GM21723 (cell line): ENCODE data around the gene CAB39.
"Not testable (repeated sequence)": the region's sequence is repeated elsewhere in the genome, so short reads cannot be mapped to it uniquely, and the experiment has no call there.

Experiments
- ATAC-seq: cut with Tn5 transposase; IDR thresholded peaks from one replicate; pipeline ENCODE4 v1.9.1; 2021; ENCODE audit warnings: mild to moderate bottlenecking, moderate library complexity; ENCODE audit not compliant: unreplicated experiment

The CAB39 gene

DNA sequence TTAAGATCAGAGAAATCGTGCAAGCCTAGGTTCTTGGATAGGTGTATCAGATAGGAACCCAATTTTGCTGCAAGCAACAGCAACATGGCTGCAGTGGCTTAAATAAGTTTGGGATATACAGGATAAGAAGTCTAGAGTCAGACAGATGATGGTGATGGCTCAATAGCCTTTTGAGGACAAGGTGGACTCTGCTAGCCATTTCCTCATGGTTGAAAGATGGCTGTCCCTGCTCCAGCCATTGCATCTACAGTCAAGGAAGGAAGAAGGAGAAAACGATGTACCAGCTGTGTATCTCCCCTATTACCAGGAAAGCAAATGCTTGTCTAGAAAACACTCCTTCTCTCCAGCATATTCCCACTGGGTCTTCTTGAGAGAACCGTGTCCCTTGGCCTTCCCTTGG, 30.1 kb upstream of the CAB39 start:
- no peak for ATAC-seq

DNA sequence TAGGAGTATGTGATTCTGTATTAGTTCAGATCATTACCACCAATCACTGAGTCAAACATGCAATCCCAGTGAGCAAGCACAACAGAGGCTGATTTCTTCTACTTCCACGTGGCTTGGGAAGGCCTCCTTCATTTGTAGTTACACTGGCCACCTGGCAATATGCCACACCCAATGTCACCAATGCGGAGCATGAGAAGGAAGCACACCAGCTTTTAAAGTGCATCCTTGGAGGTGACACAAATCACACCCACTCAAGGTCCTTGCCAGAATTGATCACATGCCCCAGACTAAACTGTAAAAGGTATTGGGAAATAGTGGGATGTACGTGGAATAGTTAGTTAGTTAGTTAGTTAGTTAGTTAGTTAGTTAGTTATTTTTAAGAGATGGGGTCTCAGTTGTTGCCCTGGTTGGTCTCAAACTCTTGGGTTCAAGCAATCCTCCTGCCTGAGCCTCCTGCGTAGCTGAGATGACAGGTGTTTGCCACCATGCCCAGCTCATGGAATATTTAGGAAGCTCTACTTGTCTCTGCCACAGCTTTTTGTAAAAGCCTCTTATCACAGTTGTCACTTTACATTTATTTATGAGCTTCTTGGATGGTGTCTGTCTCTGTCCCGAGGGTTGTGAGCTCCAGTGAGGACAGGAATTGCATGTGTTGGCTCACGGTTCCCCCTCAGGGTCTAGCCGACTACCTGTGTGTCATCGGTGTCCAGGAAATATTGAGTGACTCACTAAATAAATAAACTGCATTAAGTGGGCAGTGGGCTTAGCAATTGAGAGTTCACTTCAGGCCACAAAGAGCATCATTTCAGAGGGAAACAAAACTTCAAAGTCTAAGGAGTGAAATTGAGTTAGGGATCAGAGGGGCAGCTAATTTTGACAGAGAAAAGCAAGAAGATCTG, 28.1 kb upstream of the CAB39 start:
- no peak for ATAC-seq

GRCh38 chr2:230685178-230685577, 27.5 kb upstream of the CAB39 start:
- no peak for ATAC-seq

DNA sequence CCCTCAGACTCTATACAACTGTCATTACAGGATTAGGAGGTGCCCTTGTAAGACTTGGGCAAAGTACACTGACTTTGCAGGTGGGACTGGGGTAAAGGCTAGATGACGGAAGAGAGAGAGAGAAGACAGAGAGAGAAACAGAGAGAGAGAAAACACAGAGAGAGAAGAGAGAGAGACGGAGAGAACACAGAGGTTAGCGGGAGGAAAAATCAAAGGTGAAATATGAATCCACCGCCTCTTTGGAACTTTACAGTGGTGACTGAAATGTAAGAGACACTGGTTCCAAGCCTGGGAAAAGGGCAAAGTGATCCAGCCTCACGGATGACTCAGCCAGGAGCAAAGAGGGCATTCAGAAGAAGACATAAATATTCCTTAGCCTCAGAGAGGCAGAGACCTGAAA, 25.1 kb upstream of the CAB39 start:
- ATAC-seq = no peak

- no peak for ATAC-seq
These were observed 24.2 kb upstream of the CAB39 start for GRCh38 chr2:230688490-230688889.

GRCh38 chr2:230690439-230690838, 22.2 kb upstream of the CAB39 start:
- no peak for ATAC-seq

DNA sequence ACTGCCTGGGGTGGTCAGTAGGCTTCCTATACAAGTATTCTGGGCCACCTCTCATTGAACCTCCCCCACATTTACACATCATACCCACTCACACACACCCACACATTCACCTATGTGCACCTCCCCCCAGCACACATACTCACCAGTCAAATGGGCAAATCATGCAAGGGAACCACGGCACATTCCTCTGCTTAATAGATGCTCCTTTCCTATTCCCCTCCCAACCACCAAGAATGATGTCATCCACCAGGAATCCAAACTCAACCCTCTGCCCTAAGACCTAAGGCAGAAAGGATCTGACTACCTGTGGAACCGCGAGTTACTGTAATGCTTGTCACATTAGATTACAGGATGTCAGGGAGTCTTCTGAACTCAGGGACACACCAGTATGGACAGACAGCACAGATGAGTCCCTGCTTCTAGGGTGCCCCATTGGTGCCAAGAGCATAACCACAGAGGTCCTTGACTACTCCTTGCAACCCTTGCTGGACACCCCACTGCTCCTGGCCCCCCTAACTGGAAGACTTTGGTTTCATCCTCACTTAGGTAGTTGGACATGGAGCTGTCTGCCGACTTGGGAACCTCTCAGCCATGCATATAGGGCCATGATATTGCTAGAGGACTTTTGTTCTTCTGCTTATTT, 21.5 kb upstream of the CAB39 start:
- no peak for ATAC-seq

DNA sequence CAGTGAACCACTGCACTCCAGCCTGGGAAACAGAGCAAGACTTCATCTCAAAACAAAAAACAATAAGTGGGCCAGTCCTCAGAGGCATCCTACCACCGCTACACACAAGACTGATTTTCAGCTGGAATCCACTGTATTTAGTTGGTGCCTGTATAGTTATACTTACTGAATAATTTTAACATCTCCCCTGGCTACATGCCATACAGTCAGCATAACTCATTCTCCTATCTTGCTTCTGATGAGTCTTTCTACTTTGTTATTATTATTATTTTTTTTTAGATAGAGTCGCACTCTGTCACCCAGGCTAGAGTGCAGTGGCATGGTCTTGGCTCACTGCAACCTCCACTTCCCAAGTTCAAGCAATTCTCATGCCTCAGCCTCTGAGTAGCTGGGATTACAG, 19.9 kb upstream of the CAB39 start:
- no peak for ATAC-seq

GRCh38 chr2:230693411-230693810, 19.2 kb upstream of the CAB39 start:
- ATAC-seq = no peak

GRCh38 chr2:230694241-230694640, 18.4 kb upstream of the CAB39 start:
- peak; percentile 87 for ATAC-seq

GRCh38 chr2:230695551-230695950, 17.1 kb upstream of the CAB39 start:
- no peak for ATAC-seq

- no peak for ATAC-seq
These were observed 16.0 kb upstream of the CAB39 start for GRCh38 chr2:230696670-230697069.

- ATAC-seq = no peak
These were observed 15.0 kb upstream of the CAB39 start for GRCh38 chr2:230697676-230698075.

- not testable (repeated sequence) for ATAC-seq
These were observed 13.9 kb upstream of the CAB39 start for GRCh38 chr2:230698753-230699152.

DNA sequence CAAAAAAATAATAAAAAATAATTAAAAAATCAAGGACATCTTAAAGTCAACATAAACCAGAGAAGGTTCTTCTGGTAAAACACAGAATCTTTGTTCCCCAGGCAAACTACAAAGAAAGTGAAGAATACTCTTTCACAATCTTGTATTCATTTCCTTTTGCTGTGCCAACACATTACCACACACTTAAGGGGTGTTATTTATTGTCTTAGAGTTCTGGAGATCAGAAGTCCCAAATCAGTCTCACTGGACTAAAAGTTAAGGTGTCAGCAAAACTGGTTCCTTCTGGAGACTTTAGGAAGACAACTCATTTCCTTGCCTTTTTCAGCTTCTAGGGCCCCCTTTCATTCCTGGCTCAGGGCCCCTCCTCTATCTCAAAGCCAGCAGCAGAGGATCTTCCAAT, 12.2 kb upstream of the CAB39 start:
- ATAC-seq = no peak

DNA sequence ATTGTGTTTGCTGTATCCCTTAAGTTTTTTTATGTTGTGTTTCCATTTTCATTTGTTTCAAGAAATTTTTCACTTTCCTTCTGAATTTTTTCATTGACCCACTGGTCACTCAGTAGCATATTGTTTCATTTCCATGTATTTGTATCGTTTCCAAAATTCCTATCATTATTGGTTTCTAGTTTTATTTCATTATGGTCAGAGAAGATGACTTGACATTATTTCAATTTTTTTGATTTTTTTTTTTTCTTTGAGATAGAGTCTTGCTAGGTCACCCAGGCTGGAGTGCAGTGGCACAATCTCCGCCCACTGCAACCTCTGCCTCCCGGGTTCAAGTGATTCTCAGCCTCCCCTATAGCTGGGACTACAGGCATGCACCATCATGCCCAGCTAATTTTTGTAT, 11.3 kb upstream of the CAB39 start:
- no peak for ATAC-seq

DNA sequence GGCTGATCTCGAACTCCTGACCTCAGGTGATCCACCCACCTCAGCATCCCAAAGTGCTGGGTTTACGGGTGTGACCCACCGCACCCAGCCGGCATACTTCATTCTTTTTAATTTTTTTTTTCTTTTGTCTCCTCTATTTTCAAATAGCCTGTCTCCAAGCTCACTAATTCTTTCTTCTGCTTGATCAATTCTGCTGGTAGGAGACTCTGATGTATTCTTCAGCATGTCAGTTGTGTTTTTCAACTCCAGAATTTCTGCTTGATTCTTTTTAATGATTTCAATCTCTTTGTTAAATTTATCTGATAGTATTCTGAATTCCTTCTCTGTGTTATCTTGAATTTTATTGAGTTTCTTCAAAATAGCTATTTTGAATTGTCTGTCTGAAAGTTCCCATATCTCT, 10.2 kb upstream of the CAB39 start:
- not testable (repeated sequence) for ATAC-seq

- ATAC-seq = no peak
These were observed 9.1 kb upstream of the CAB39 start for GRCh38 chr2:230703514-230703913.

GRCh38 chr2:230706053-230706521, 6.6 kb upstream of the CAB39 start:
- ATAC-seq = no peak

DNA sequence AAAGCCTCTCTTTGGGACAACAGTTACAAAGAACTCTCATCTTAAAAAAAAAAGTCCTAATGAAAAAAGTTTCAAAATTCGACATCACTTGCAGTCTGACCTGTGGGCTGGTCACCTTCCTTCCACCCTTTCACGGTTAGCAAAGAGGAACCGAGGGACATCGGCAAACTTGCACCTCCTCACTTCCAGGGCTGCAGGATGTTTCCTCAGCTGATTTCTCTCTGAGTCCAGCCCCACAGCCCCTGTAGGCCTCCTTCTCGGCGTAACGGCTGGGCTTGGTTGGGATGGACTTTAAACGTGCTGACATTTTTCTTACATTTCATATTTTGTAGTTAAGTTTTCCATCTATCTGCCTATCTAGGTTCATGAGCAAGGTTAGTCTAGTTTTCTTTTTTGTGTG, 5.7 kb upstream of the CAB39 start:
- ATAC-seq = no peak

- ATAC-seq = no peak
These were observed 4.4 kb upstream of the CAB39 start for GRCh38 chr2:230708204-230708603.

DNA sequence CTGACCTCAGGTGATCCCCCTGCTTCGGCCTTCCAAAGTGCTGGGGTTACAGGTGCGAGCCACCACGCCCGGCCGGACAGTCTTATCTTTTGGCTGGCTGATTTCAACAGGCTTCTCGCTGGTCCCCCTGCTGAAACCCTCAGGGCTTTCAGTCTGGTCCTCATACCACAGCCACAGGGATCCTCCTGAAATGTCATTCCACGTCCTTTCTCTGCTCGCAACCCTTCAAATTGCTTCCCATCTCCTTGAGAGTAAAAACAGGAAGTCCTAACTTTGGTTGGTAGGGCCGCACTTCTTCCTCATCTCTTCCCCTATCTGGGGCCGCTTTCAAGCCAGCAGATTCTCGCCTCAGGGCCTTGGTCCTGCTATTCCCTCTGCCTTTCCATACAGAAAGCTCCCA, 1.4 kb upstream of the CAB39 start:
- no peak for ATAC-seq
